ENCODE measurements around the gene GPR39.

DNA sequence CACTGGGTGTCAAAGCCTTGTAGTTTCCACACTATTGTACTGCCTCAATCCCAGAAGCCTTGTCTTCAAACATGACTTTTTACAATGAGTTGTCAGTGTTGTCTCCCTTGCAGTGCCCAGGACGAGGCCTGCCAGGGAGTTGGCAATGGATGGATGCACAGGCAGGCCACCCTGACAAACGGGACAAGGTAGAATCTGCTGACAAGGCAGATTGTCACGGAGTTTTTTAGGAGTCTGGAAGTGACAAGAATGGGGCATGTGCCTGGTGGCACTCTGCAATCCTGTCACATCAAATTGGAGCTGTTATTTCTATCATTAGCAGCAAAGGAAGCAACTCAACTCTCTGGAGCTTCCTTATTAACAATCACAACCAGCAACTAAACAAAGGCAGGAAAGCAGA lies 25.2 kb upstream of the GPR39 start:
- TF ChIP-seq, protein P1, sequence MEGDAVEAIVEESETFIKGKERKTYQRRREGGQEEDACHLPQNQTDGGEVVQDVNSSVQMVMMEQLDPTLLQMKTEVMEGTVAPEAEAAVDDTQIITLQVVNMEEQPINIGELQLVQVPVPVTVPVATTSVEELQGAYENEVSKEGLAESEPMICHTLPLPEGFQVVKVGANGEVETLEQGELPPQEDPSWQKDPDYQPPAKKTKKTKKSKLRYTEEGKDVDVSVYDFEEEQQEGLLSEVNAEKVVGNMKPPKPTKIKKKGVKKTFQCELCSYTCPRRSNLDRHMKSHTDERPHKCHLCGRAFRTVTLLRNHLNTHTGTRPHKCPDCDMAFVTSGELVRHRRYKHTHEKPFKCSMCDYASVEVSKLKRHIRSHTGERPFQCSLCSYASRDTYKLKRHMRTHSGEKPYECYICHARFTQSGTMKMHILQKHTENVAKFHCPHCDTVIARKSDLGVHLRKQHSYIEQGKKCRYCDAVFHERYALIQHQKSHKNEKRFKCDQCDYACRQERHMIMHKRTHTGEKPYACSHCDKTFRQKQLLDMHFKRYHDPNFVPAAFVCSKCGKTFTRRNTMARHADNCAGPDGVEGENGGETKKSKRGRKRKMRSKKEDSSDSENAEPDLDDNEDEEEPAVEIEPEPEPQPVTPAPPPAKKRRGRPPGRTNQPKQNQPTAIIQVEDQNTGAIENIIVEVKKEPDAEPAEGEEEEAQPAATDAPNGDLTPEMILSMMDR (IDR thresholded peaks at IDR 0.05): no peak
- no peak for TF ChIP-seq POLR2A (IDR thresholded peaks at IDR 0.05)

Data from uterus (tissue), 2 donors.